SK-N-MC (cell line): Measurements from ENCODE around the gene RCBTB1.

Experiments used
- EZH2 ChIP-seq: fragments of 200-600 bp; sonication (generic); IDR thresholded peaks from one replicate; pipeline ENCODE4 v1.6.1; 2017; ENCODE audit warnings: antibody characterized with exemption
- FOXP2 ChIP-seq: optimal IDR thresholded peaks from 2 replicates; pipeline ENCODE3; 2011; ENCODE audit warnings: mild to moderate bottlenecking, moderate library complexity; ENCODE audit not compliant: insufficient read depth; ENCODE audit errors: extremely low read length, control extremely low read depth
- POLR2AphosphoS5 ChIP-seq: IDR thresholded peaks from 2 replicates; pipeline ENCODE4 v1.6.1; 2012; ENCODE audit warnings: mild to moderate bottlenecking, low read depth, low read length, borderline replicate concordance

- TF ChIP-seq POLR2AphosphoS5 (no peak), EZH2 (no peak), FOXP2 (no peak)
Observed at GRCh38 chr13:49569993-49570689, 15.2 kb downstream of the RCBTB1 start.
